HG03025 (cell line): ENCODE measurements around the gene MRPL11.
"Not testable (repeated sequence)": the region's sequence is repeated elsewhere in the genome, so short reads cannot be mapped to it uniquely, and the experiment has no call there.

Experiments
- ATAC-seq: cut with Tn5 transposase; IDR thresholded peaks from one replicate; pipeline ENCODE4 v1.9.1; 2021; ENCODE audit warnings: mild to moderate bottlenecking, moderate library complexity; ENCODE audit not compliant: unreplicated experiment, low FRiP score

Gene MRPL11

DNA sequence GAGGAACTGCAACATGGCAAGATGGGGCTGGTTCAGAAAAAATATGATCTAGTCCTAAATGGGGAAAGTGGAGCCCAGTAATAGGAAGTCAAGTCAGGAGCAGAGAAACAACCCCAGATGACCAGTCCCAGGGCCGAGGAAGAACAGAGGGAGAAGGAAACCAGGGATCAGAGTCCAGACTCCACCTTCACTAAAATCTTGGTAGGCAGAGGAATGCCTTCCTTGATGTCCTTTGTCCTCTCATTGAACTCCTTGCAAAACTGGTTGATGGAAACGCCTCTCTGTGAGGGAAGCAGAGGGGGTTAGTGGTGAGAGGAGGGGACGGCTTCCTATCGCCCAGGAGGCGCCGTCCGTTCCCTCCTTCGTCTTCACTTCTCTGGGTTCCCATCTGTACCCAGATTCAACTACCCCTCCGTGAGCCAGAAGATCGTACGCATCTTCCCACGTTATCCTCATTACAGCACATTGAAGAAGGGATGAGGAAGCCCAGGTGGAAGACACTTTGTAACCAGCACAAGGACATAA lies 607 bp downstream of the MRPL11 start:
- ATAC-seq: no peak

GRCh38 chr11:66432597-66432996 lies 6.1 kb downstream of the MRPL11 start:
- no peak for ATAC-seq

DNA sequence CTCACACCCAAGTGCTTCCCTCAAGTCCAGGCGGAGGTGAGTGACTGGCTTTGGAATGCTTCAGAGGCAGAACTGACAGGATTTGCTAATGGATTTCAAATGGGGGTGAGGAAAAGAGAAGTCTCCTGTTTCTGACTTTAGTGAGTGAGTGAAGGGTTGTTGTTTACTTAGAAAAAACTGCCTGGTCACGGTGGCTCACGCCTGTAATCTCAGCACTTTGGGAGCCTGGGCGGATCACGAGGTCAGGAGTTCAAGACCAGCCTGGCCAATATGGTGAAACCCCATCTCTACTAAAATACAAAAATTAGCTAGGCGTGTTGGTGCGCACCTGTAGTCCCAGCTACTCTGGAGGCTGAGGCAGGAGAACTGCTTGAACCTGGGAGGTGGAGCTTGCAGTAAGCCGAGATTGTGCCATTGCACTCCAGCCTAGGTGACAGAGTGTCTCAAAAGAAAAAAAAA lies 6.7 kb downstream of the MRPL11 start:
- ATAC-seq: not testable (repeated sequence)

DNA sequence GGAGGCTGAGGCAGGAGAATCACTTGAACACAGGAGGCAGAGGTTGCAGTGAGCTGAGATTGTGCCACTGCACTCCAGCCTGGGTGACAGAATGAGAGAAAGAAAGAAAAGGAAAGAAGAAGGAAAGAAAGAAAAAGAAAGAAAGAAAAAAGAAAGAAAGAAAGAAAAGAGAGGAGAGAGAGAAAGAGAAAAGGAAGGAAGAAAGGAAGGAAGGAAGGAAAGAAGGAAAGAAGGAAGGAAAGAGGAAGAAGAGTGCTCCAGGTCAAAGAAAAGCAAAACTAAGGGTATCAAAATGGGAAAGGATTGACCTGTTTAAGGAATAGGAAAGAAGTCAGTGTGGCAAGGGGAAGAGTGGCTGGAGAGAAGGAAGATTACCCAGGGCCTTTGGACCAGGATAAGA lies 7.4 kb downstream of the MRPL11 start:
- ATAC-seq: not testable (repeated sequence)

DNA sequence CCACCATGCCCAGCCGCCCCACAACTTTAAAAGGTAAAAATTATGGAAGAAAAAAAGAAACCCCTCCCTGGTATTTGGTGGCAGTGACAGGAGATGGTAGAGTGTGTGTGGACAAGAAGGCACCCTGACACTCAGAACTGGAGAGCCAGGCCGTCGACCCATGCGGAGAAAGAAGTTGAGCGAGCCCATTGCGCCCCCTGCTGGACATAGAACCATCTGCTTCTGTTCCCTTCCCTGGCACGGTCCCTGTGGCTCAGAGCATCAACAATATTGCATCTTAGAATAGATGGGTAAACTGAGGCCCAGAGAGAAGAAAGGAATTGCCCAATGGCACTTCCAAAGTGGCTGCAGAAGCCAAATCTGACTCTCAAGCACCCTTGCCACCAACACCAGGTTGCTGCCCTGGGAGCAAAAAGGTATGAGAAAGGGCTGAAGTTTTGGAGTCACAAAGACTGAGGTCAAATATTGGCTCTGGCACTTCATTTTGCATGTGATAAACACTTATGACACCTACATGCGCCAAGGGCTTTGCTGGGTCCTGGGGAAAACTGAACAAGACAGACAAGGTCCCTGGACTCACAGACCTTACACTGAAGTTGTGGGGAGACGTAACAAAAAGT lies 8.6 kb downstream of the MRPL11 start:
- ATAC-seq: no peak

- ATAC-seq: no peak
Observed at GRCh38 chr11:66428933-66429332, 9.7 kb downstream of the MRPL11 start.

GRCh38 chr11:66426314-66426713 lies 12.3 kb downstream of the MRPL11 start:
- no peak for ATAC-seq

DNA sequence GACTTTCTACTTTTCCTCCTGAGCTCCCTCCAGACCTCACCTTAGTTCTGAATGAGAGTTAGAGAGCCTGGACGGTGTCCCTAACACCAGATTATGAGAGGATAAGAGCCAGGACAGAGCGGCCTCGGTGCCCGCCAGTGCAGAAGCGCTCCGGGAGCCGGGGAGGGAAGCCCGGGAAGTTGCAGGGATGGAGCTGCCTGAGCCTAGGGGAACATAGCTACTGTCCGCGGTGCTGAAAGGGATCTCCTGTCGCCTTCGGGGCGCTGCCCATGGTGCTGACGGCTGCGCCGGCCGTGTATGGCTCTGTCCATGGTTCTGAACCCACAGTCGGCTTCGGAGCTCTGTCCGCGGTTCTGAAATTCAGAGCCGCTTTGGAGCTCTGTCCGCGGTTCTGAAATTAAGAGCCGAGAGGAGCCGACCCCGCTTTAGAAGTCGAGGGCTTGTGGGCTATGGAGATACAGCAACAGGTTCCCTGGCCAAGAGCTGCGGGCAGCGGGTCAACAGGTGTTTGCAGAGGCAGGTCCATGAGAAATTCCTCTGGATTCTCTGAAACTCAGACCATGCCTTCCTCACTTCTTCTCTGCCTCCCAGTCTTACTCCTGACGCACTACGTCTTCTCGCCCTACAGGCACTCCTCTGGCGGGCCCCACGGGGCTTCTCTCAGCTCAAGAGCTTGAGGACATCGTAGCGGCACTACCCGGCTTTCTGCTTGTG lies 17.0 kb downstream of the MRPL11 start:
- ATAC-seq: no peak

DNA sequence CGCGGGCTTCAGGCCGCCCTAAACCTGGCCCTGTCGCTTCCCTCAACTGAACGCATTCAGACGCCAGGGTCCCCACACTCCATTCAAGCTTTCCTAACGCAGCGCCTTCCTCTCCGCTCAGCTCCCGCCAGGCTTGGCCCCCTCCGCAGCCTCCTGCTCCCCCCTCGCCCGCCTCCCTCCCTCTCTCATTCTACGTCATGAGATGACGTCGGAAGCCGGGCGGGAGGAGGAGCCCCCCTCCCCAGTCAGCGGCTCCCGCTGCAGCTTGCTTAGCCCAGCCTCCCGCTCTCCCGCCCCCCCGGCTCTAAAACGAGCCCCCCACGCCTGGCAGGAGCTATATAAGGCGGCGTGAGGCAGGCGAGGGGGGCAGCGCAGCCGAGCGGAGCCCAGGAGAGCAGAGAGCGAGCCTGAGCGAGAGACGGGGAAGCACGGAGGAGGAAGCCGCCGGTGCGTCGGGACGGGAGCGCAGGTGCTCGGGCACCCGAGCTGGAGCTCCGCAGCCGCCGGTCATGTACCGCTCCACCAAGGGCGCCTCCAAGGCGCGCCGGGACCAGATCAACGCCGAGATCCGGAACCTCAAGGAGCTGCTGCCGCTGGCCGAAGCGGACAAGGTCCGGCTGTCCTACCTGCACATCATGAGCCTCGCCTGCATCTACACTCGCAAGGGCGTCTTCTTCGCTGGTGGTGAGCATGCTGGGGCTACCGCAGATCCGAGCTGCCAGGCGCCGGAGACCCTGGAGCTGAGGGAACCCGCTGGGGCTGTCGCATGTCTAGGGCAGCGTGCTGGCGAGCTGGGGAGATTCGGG lies 17.8 kb downstream of the MRPL11 start, which contains the start of gene NPAS4:
NPAS4 (plus strand) TSS at position 365 of the 806 bp plus-strand sequence; CDS start at position 510, 145 bp downstream.
- no peak for ATAC-seq

GRCh38 chr11:66419825-66420224 lies 18.8 kb downstream of the MRPL11 start:
- ATAC-seq: no peak

- no peak for ATAC-seq
Observed at GRCh38 chr11:66418986-66419308, 19.7 kb downstream of the MRPL11 start.

DNA sequence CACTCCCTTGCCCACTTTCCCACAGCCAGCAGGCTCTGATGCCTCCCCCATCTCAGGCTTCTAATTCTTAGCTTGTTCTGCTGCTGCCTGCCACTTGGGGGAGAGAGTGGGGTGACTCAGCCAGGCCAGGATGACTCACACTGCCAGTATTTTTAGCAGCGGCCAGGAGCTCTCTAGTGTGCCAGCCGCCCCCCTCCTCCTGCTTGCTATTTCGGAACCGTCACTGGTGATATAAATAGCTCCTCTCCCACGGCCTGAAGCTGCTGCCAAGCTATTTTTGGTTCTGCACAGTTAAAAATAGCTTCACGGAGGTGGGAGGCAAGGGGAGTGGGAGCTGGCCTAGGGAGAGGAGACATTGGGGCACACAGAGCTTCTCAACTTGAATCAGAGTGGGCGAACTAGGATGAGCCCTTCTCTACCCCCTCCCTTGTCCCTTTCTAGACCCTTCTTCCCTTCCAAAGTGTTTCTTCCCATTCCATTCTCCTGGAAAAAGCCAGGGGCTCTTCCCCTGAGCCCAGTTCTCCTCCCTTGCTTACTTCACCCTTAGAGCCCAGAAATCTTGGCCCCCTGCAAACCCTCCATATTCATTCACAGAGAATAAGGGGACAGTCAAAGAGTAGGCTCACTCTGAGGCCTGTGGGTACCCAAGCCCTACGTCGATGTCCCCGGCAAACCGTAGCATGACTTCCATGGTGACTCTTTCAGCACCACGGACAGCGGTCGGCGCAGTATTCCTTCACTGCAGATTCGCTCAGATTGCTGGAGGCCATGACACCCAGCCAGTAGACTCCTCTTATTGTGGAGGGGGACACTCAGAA lies 20.3 kb downstream of the MRPL11 start:
- ATAC-seq: no peak

- no peak for ATAC-seq
Observed at GRCh38 chr11:66417000-66417399, 21.6 kb downstream of the MRPL11 start.

DNA sequence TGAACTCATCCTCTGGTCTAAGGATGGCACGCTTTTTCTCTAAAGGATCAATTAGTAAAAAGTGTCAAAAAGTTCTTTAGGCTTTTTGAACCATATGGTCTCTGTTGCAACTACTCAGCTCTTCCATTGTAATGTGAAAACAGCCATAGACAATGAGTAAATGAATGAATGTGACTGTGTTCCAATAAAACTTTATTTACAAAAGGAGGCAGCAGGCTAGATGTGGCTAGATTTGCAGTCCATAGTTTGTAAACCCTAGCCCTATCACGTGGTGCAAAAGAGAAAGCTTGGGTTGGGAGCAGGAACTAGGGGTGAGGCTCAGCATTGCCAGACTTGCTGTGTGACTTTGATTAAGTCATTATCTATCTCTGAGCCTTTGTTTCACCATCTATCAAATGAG lies 23.2 kb downstream of the MRPL11 start:
- ATAC-seq: no peak

DNA sequence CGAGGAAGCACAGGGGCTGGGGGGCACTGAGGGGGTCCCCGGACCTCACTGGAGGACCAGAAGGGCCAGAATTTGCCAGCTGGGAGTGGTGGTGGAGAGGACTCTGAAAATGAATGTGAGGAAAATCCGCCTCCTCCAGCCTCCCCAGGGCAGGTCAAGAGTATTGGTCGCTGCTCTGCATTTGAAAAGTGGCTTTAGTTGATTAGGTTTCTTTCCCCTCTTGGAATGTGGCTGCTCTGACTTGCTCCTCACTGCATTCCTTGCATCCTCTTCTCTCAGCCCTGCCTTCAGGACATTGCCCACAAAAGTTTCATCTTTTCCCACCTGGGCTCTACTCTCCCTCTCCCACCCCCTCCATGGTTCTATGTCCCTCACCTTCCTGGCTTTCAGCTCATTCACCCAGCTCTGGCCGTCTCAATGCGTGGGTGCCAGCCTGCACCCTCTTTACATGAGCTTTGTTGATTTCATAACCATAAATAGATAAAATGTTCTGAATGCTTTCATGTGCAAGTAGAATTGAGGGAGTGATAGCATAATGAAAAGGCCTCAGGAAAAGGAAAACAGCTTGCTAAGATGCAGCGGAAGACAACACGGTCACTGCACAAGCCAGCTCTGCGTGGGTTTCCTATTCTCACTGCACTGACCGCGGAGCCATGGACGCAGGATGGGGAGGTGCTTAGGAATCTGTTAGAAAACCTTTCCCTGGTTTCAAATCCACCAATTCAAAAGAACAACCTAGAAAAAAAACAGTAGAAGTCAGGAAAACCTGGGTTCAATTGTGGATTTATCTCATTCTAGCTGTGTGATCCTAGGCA lies 24.3 kb downstream of the MRPL11 start:
- ATAC-seq: no peak

- no peak for ATAC-seq
Observed at GRCh38 chr11:66413167-66413566, 25.5 kb downstream of the MRPL11 start.

DNA sequence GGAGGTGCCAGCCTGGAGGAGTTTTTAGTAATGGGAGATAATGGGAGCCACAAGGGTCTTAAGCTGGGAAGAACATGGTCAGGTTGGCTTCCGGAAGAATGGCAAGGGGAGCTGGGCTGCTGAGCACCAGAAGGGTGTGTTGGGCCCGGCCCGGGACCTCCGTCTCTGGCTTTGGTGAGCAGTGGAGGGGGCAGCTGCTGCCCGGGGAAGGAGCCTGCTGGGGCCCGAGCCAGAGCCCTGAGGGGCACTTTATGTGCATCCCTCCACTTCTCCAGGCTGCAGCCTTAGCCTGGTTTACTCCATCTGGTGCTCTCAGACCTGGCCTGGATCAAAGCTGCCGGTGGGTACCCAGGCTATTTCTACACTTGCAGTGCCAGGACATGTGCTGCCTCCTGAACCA lies 26.5 kb downstream of the MRPL11 start:
- ATAC-seq: no peak

DNA sequence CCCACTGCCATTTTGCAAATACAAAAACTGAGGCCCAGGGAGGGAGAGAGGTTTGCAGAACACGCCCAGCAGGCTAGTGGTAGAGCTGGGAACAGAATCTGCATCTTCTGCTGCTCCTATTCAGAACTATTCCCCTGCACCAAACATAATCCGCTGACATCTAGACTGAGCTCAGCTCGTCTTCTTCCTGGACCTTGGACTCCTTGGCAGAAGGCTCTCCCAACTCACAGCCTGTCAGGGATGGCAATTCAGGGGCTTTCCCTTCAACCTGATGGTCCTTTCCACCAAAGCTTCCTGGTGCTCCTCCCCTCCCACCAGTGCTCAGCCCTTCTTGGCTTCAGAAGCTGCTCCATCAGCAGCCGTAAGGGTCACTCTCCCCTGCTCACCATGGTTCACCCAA lies 27.3 kb downstream of the MRPL11 start:
- no peak for ATAC-seq

- ATAC-seq: no peak
Observed at GRCh38 chr11:66410191-66410590, 28.5 kb downstream of the MRPL11 start.

- ATAC-seq: no peak
Observed at GRCh38 chr11:66409226-66409625, 29.4 kb downstream of the MRPL11 start.
